H9 (cell line): ENCODE data around the gene HORMAD2. TPM values are rescaled to one million over a fixed set of nuclear protein-coding genes. Genes with fewer than 3 reads are reported as not detected.

Experiments
- DNase-seq: peaks from one replicate; pipeline ENCODE4 v3.0.0-alpha.2; 2017
- H2AFZ ChIP-seq: one replicate; pipeline ENCODE4 v1.6.1; 2013; ENCODE audit warnings: mild to moderate bottlenecking, low read length, control low read depth, moderate library complexity
- H2AK5ac ChIP-seq: 2 replicates; pipeline ENCODE4 v1.6.1; 2013; ENCODE audit warnings: low read length, control low read depth, mixed read lengths; ENCODE audit not compliant: insufficient read length
- H2BK120ac ChIP-seq: one replicate; pipeline ENCODE4 v1.6.1; 2013; ENCODE audit warnings: low read depth, mild to moderate bottlenecking, low read length, control low read depth, inconsistent platforms; ENCODE audit not compliant: poor library complexity, severe bottlenecking
- H2BK12ac ChIP-seq: 2 replicates; pipeline ENCODE4 v1.6.1; 2013; ENCODE audit warnings: low read length, control low read depth, mixed read lengths, low read depth; ENCODE audit not compliant: insufficient read length
- H2BK15ac ChIP-seq: 2 replicates; pipeline ENCODE4 v1.6.1; 2013; ENCODE audit warnings: low read depth, low read length, control low read depth
- H2BK20ac ChIP-seq: one replicate; pipeline ENCODE4 v1.6.1; 2013; ENCODE audit warnings: low read depth, mild to moderate bottlenecking, low read length, control low read depth, inconsistent platforms; ENCODE audit not compliant: poor library complexity, severe bottlenecking
- H2BK5ac ChIP-seq: 2 replicates; pipeline ENCODE4 v1.6.1; 2013; ENCODE audit warnings: low read length, control low read depth, mixed read lengths; ENCODE audit not compliant: insufficient read length
- H3K14ac ChIP-seq: 2 replicates; pipeline ENCODE4 v1.6.1; 2013; ENCODE audit warnings: low read length, control low read depth; ENCODE audit not compliant: insufficient read depth
- H3K18ac ChIP-seq: 2 replicates; pipeline ENCODE4 v1.6.1; 2013; ENCODE audit warnings: low read depth, mild to moderate bottlenecking, mixed read lengths, low read length, control low read depth; ENCODE audit not compliant: insufficient read length
- H3K23ac ChIP-seq: 2 replicates; pipeline ENCODE4 v1.6.1; 2013; ENCODE audit warnings: low read length, control low read depth, mixed read lengths, low read depth; ENCODE audit not compliant: insufficient read length
- H3K23me2 ChIP-seq: 2 replicates; pipeline ENCODE4 v1.6.1; 2013; ENCODE audit warnings: low read depth, mild to moderate bottlenecking, mixed read lengths, low read length, control low read depth; ENCODE audit not compliant: insufficient read length, poor library complexity, severe bottlenecking
- H3K27ac ChIP-seq: 2 replicates; pipeline ENCODE4 v1.5.1; 2013; ENCODE audit warnings: low read length, control low read depth, mixed read lengths, low read depth; ENCODE audit not compliant: insufficient read length
- H3K27me3 ChIP-seq: 2 replicates; pipeline ENCODE4 v1.6.1; 2013; ENCODE audit warnings: low read length, control low read depth, inconsistent platforms; ENCODE audit not compliant: insufficient read depth
- H3K4ac ChIP-seq: 2 replicates; pipeline ENCODE4 v1.6.1; 2013; ENCODE audit warnings: low read depth, mild to moderate bottlenecking, control low read depth, inconsistent platforms, low read length, moderate library complexity
- H3K4me1 ChIP-seq: 2 replicates; pipeline ENCODE4 v1.6.1; 2013; ENCODE audit warnings: low read length, control low read depth, inconsistent platforms; ENCODE audit not compliant: insufficient read depth
- H3K4me2 ChIP-seq: 2 replicates; pipeline ENCODE4 v1.6.1; 2013; ENCODE audit warnings: low read length, control low read depth, mixed read lengths; ENCODE audit not compliant: insufficient read length, insufficient read depth
- H3K56ac ChIP-seq: 2 replicates; pipeline ENCODE4 v1.6.1; 2013; ENCODE audit warnings: low read depth, mild to moderate bottlenecking, mixed read lengths, low read length, control low read depth; ENCODE audit not compliant: insufficient read length
- H3K79me1 ChIP-seq: 2 replicates; pipeline ENCODE4 v1.6.1; 2013; ENCODE audit warnings: low read depth, mild to moderate bottlenecking, moderate library complexity, low read length, control low read depth, inconsistent platforms; ENCODE audit not compliant: insufficient read depth, poor library complexity, severe bottlenecking
- H3K79me2 ChIP-seq: 2 replicates; pipeline ENCODE4 v1.6.1; 2013; ENCODE audit warnings: low read length, control low read depth, inconsistent platforms; ENCODE audit not compliant: insufficient read depth
- H3K9ac ChIP-seq: 2 replicates; pipeline ENCODE4 v1.6.1; 2013; ENCODE audit warnings: low read length, control low read depth, mixed read lengths; ENCODE audit not compliant: insufficient read length; ENCODE audit errors: extremely low read depth
- H3K9me3 ChIP-seq: one replicate; pipeline ENCODE4 v1.6.1; 2013; ENCODE audit warnings: low read depth, low read length, inconsistent platforms; ENCODE audit not compliant: control insufficient read depth
- H3T11ph ChIP-seq: one replicate; pipeline ENCODE4 v1.6.1; 2013; ENCODE audit warnings: mild to moderate bottlenecking, low read length, control low read depth, inconsistent platforms
- H4K20me1 ChIP-seq: one replicate; pipeline ENCODE4 v1.6.1; 2013; ENCODE audit not compliant: control insufficient read depth, insufficient read length, insufficient read depth
- H4K5ac ChIP-seq: 2 replicates; pipeline ENCODE4 v1.6.1; 2013; ENCODE audit warnings: low read depth, mild to moderate bottlenecking, mixed read lengths, low read length, control low read depth; ENCODE audit not compliant: insufficient read length
- H4K8ac ChIP-seq: replicated peaks from 2 replicates; pipeline ENCODE4 v1.6.1; 2013; ENCODE audit warnings: low read length, control low read depth, mixed read lengths, low read depth; ENCODE audit not compliant: insufficient read length
- H4K91ac ChIP-seq: 2 replicates; pipeline ENCODE4 v1.6.1; 2013; ENCODE audit warnings: low read depth, mild to moderate bottlenecking, moderate library complexity, mixed read lengths, low read length, control low read depth; ENCODE audit not compliant: insufficient read length
- H3K27ac Mint-ChIP-seq, 3 experiments: 2 replicates in 2 of 3; 3 replicates in 1 of 3; pipeline ENCODE4 v1.8.0; 2020 to 2021; ENCODE audit warnings: mixed read lengths in 3 of 3, mild to moderate bottlenecking in 1 of 3, moderate library complexity in 1 of 3
- H3K27me3 Mint-ChIP-seq: 2 replicates; pipeline ENCODE4 v1.8.0; 2021; ENCODE audit warnings: low read depth, mild to moderate bottlenecking, moderate library complexity, mixed read lengths
- H3K36me3 Mint-ChIP-seq, 3 experiments: 2 replicates in 2 of 3; 3 replicates in 1 of 3; pipeline ENCODE4 v1.8.0; 2020 to 2021; ENCODE audit warnings: low read depth in 3 of 3, mixed read lengths in 3 of 3; ENCODE audit not compliant: insufficient read depth in 1 of 3
- H3K4me1 Mint-ChIP-seq, 2 experiments: 2 replicates each; pipeline ENCODE4 v1.8.0; 2020; ENCODE audit warnings: mixed read lengths in 2 of 2
- H3K4me3 Mint-ChIP-seq, 2 experiments: 2 replicates in 1 of 2; 3 replicates in 1 of 2; pipeline ENCODE4 v1.8.0; 2020 to 2021; ENCODE audit warnings: mild to moderate bottlenecking in 2 of 2, mixed read lengths in 2 of 2, moderate library complexity in 1 of 2
- H3K9me3 Mint-ChIP-seq, 2 experiments: 2 replicates in 1 of 2; 3 replicates in 1 of 2; pipeline ENCODE4 v1.8.0; 2020; ENCODE audit warnings: mild to moderate bottlenecking in 2 of 2, mixed read lengths in 2 of 2, moderate library complexity in 1 of 2
- CTCF ChIP-seq: fragments of 200-600 bp; sonication (generic); conservative IDR thresholded peaks from 3 replicates; pipeline ENCODE4 v1.8.0; 2021; ENCODE audit warnings: antibody characterized with exemption, mild to moderate bottlenecking
- WGBS: extraction: QIAGEN DNeasy Blood & Tissue Kit; methylation state at CpG from one replicate; pipeline ENCODE4 v1.1.7; 2013; ENCODE audit warnings: missing lambda C conversion rate, low lambda C conversion rate, mixed read lengths; ENCODE audit not compliant: insufficient read length; ENCODE audit errors: extremely low coverage; 5-methylcytosine and 5-hydroxymethylcytosine counted together
- total RNA-seq: library from RNA; stranded (reverse); gene quantifications from 2 replicates; pipeline ENCODE4 v1.2.1, GENCODE V29; 2021

The HORMAD2 gene
- total RNA-seq, 1 experiment from 2014 or later = not detected

GRCh38 chr22:30047364-30047738 lies 32.9 kb upstream of the HORMAD2 start:
- H3K23me2 ChIP-seq = no peaks in the 10 kb centered on the region
- no peak overlapping the region for H3K18ac ChIP-seq
- no peak overlapping the region for H3K4me2 ChIP-seq
- H4K20me1 ChIP-seq = no peaks in the 10 kb centered on the region
- H2AK5ac ChIP-seq = no peak overlapping the region
- no peak overlapping the region for H2BK15ac ChIP-seq
- H2BK5ac ChIP-seq = no peak overlapping the region
- H3K4ac ChIP-seq = no peak overlapping the region
- H3K27ac ChIP-seq = no peak overlapping the region
- H3K23ac ChIP-seq = no peak overlapping the region
- H2BK20ac ChIP-seq = no peak overlapping the region
- Mint-ChIP-seq H3K27me3 (no peaks in the 10 kb centered on the region), H3K4me1 (no peaks in the 10 kb centered on the region), H3K4me3 (no peak overlapping the region), H3K27ac (no peak overlapping the region), H3K9me3 (no peaks in the 10 kb centered on the region), H3K36me3 (no peaks in the 10 kb centered on the region)
- H3K56ac ChIP-seq = no peak overlapping the region
- no peaks in the 10 kb centered on the region for H3K4me1 ChIP-seq
- no CpG with 5 or more reads among the region's 3 CpGs for whole genome bisulfite sequencing
- no peak overlapping the region for H4K5ac ChIP-seq
- H2BK120ac ChIP-seq = no peak overlapping the region
- no peak overlapping the region for H4K91ac ChIP-seq
- no peak overlapping the region for H3K9ac ChIP-seq
- peak; percentile 38 for DNase-seq
- no peak overlapping the region for H3K14ac ChIP-seq
- H3K79me1 ChIP-seq = no peaks in the 10 kb centered on the region
- no peak for TF ChIP-seq CTCF
- no peaks in the 10 kb centered on the region for H3K9me3 ChIP-seq
- no peak overlapping the region for H4K8ac ChIP-seq
- no peak overlapping the region for H2BK12ac ChIP-seq
- no peak overlapping the region for H3T11ph ChIP-seq
- no peaks in the 10 kb centered on the region for H3K79me2 ChIP-seq
- no peak overlapping the region for H2AFZ ChIP-seq
- H3K27me3 ChIP-seq = no peaks in the 10 kb centered on the region
